Breast epithelium (tissue), 3 donors: ENCODE measurements around the gene SPATA31D1.

Experiments
- POLR2A ChIP-seq: fragments of 450-650 bp; IDR thresholded peaks from one replicate; pipeline ENCODE4 v1.6.1; 2016; ENCODE audit warnings: antibody characterized with exemption, mild to moderate bottlenecking, moderate library complexity
- TF ChIP-seq, protein P1 (sequence below), 3 donors: fragments of 450-650 bp; IDR thresholded peaks; one replicate each; pipeline ENCODE4 v1.5.1; 2016 to 2017; ENCODE audit warnings: antibody characterized with exemption in 3 of 3, mild to moderate bottlenecking in 3 of 3, moderate library complexity in 3 of 3

- TF ChIP-seq, protein P1, sequence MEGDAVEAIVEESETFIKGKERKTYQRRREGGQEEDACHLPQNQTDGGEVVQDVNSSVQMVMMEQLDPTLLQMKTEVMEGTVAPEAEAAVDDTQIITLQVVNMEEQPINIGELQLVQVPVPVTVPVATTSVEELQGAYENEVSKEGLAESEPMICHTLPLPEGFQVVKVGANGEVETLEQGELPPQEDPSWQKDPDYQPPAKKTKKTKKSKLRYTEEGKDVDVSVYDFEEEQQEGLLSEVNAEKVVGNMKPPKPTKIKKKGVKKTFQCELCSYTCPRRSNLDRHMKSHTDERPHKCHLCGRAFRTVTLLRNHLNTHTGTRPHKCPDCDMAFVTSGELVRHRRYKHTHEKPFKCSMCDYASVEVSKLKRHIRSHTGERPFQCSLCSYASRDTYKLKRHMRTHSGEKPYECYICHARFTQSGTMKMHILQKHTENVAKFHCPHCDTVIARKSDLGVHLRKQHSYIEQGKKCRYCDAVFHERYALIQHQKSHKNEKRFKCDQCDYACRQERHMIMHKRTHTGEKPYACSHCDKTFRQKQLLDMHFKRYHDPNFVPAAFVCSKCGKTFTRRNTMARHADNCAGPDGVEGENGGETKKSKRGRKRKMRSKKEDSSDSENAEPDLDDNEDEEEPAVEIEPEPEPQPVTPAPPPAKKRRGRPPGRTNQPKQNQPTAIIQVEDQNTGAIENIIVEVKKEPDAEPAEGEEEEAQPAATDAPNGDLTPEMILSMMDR (IDR thresholded peaks at IDR 0.05), result no peak
- TF ChIP-seq POLR2A, result no peak
Measured at GRCh38 chr9:82010711-82011110, 22.1 kb downstream of the SPATA31D1 start.
